ENCODE results near the gene PRIMA1.

The PRIMA1 gene

GRCh38 chr14:93775744-93776143 lies 12.5 kb downstream of the PRIMA1 start:
- TF ChIP-seq, protein P1, sequence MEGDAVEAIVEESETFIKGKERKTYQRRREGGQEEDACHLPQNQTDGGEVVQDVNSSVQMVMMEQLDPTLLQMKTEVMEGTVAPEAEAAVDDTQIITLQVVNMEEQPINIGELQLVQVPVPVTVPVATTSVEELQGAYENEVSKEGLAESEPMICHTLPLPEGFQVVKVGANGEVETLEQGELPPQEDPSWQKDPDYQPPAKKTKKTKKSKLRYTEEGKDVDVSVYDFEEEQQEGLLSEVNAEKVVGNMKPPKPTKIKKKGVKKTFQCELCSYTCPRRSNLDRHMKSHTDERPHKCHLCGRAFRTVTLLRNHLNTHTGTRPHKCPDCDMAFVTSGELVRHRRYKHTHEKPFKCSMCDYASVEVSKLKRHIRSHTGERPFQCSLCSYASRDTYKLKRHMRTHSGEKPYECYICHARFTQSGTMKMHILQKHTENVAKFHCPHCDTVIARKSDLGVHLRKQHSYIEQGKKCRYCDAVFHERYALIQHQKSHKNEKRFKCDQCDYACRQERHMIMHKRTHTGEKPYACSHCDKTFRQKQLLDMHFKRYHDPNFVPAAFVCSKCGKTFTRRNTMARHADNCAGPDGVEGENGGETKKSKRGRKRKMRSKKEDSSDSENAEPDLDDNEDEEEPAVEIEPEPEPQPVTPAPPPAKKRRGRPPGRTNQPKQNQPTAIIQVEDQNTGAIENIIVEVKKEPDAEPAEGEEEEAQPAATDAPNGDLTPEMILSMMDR (IDR thresholded peaks at IDR 0.05; ENCODE audit: low read depth, low read length, poor library complexity, severe bottlenecking): no peak
- TF ChIP-seq EZH2phosphoT487 (IDR thresholded peaks at IDR 0.05; ENCODE audit: borderline replicate concordance, low read length): no peak

DNA sequence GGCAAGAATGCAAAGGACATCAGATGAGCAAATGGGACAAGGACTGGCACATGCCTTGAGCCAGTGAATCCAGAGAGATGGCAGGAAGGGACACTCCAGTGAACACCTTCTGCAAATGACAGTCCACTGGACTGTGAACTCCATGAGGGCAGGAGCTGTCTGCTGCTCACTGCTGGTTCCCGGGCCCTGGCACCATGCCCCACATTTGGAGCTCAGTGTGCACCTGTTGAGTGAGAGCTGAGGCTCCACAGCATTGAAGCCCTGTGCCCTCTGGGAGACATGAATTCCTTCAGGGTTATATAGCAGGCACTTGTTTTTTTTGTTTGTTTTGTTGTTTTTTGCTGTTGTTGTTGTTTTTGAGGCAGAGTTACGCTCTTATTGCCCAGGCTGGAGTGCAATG lies 13.1 kb downstream of the PRIMA1 start:
- Histone ChIP-seq H3K36me3 (ENCODE audit: control insufficient read depth, low read length) (no peaks in the 10 kb centered on the region), H3K27me3 (ENCODE audit: control insufficient read depth, low read length) (no peaks in the 10 kb centered on the region), H3K4me3 (ENCODE audit: low read length) (no peak overlapping the region), H3K27ac (ENCODE audit: low read depth, low read length) (no peak overlapping the region), H3K4me1 (ENCODE audit: control insufficient read depth, low read length) (no peaks in the 10 kb centered on the region), H3K4me2 (ENCODE audit: low read length) (no peak overlapping the region), H3K9me2 (replicated peaks; ENCODE audit: control insufficient read depth, low read length) (no peaks in the 10 kb centered on the region), H4K20me1 (ENCODE audit: control insufficient read depth, insufficient read depth, low read depth, low read length) (no peaks in the 10 kb centered on the region), H3F3A (ENCODE audit: control insufficient read depth, insufficient read depth) (no peaks in the 10 kb centered on the region), H3K9me3 (ENCODE audit: control insufficient read depth, insufficient read depth, low read length) (no peaks in the 10 kb centered on the region), H3K79me2 (ENCODE audit: control insufficient read depth, low read length) (no peaks in the 10 kb centered on the region)
- TF ChIP-seq, protein P1 (IDR thresholded peaks at IDR 0.05; ENCODE audit: low read depth, low read length, poor library complexity, severe bottlenecking): no peak
- no peak for TF ChIP-seq EZH2phosphoT487 (IDR thresholded peaks at IDR 0.05; ENCODE audit: borderline replicate concordance, low read length)

More at GRCh38 chr14:93775744-93776143, 12.5 kb downstream of the PRIMA1 start:
- H3K9me2 ChIP-seq (replicated peaks; ENCODE audit: control insufficient read depth, low read length): no peaks in the 10 kb centered on the region
- H4K20me1 ChIP-seq (ENCODE audit: control insufficient read depth, insufficient read depth, low read depth, low read length): no peaks in the 10 kb centered on the region
- H3K27me3 ChIP-seq (ENCODE audit: control insufficient read depth, low read length): no peaks in the 10 kb centered on the region
- H3K4me2 ChIP-seq (ENCODE audit: low read length): no peak overlapping the region
- no peak overlapping the region for H3K4me3 ChIP-seq (ENCODE audit: low read length)
- H3K4me1 ChIP-seq (ENCODE audit: control insufficient read depth, low read length): no peaks in the 10 kb centered on the region
- H3K27ac ChIP-seq (ENCODE audit: low read depth, low read length): no peak overlapping the region
- no peaks in the 10 kb centered on the region for H3K79me2 ChIP-seq (ENCODE audit: control insufficient read depth, low read length)
- H3K36me3 ChIP-seq (ENCODE audit: control insufficient read depth, low read length): no peaks in the 10 kb centered on the region
- H3F3A ChIP-seq (ENCODE audit: control insufficient read depth, insufficient read depth): no peaks in the 10 kb centered on the region
- no peaks in the 10 kb centered on the region for H3K9me3 ChIP-seq (ENCODE audit: control insufficient read depth, insufficient read depth, low read length)

DNA sequence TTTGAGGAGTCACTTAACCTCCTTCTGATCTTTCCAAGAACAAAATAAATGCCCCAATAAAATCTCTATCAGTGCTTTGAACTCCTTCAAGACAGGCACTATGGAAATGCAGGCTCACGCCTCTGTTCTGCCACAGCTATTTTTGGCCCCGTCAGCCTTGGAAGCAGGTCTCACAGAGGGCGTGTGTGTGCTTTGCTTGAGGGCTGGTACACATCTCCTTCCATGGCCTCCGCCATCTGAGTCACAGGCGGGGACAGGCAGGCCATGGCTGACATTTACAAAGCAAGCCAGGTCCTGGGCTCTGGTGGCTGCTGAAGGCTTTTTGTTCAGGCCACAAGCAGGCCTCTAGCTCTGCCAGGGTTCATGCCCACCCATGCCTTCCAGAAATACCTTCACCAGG lies 16.0 kb downstream of the PRIMA1 start:
- H3K36me3 ChIP-seq (ENCODE audit: control insufficient read depth, low read length): no peaks in the 10 kb centered on the region
- no peaks in the 10 kb centered on the region for H3F3A ChIP-seq (ENCODE audit: control insufficient read depth, insufficient read depth)
- no peaks in the 10 kb centered on the region for H3K79me2 ChIP-seq (ENCODE audit: control insufficient read depth, low read length)
- H3K4me1 ChIP-seq (ENCODE audit: control insufficient read depth, low read length): no peaks in the 10 kb centered on the region
- H3K4me2 ChIP-seq (ENCODE audit: low read length): no peak overlapping the region
- no peak overlapping the region for H3K4me3 ChIP-seq (ENCODE audit: low read length)
- H3K9me2 ChIP-seq (replicated peaks; ENCODE audit: control insufficient read depth, low read length): no peaks in the 10 kb centered on the region
- H4K20me1 ChIP-seq (ENCODE audit: control insufficient read depth, insufficient read depth, low read depth, low read length): no peaks in the 10 kb centered on the region
- TF ChIP-seq, protein P1 (IDR thresholded peaks at IDR 0.05; ENCODE audit: low read depth, low read length, poor library complexity, severe bottlenecking): no peak
- TF ChIP-seq EZH2phosphoT487 (IDR thresholded peaks at IDR 0.05; ENCODE audit: borderline replicate concordance, low read length): no peak
- no peaks in the 10 kb centered on the region for H3K9me3 ChIP-seq (ENCODE audit: control insufficient read depth, insufficient read depth, low read length)
- no peak overlapping the region for H3K27ac ChIP-seq (ENCODE audit: low read depth, low read length)
- no peaks in the 10 kb centered on the region for H3K27me3 ChIP-seq (ENCODE audit: control insufficient read depth, low read length)

GRCh38 chr14:93765970-93766369 lies 22.3 kb downstream of the PRIMA1 start:
- no peaks in the 10 kb centered on the region for H3K9me2 ChIP-seq (replicated peaks; ENCODE audit: control insufficient read depth, low read length)
- H3K4me2 ChIP-seq (ENCODE audit: low read length): no peak overlapping the region
- H3K4me1 ChIP-seq (ENCODE audit: control insufficient read depth, low read length): no peaks in the 10 kb centered on the region
- H3K36me3 ChIP-seq (ENCODE audit: control insufficient read depth, low read length): no peaks in the 10 kb centered on the region
- no peak overlapping the region for H3K4me3 ChIP-seq (ENCODE audit: low read length)
- H3K27me3 ChIP-seq (ENCODE audit: control insufficient read depth, low read length): no peaks in the 10 kb centered on the region
- TF ChIP-seq EZH2phosphoT487 (IDR thresholded peaks at IDR 0.05; ENCODE audit: borderline replicate concordance, low read length): no peak
- TF ChIP-seq, protein P1 (IDR thresholded peaks at IDR 0.05; ENCODE audit: low read depth, low read length, poor library complexity, severe bottlenecking): no peak
- no peaks in the 10 kb centered on the region for H4K20me1 ChIP-seq (ENCODE audit: control insufficient read depth, insufficient read depth, low read depth, low read length)
- H3K27ac ChIP-seq (ENCODE audit: low read depth, low read length): no peak overlapping the region
- H3F3A ChIP-seq (ENCODE audit: control insufficient read depth, insufficient read depth): no peaks in the 10 kb centered on the region
- no peaks in the 10 kb centered on the region for H3K9me3 ChIP-seq (ENCODE audit: control insufficient read depth, insufficient read depth, low read length)
- H3K79me2 ChIP-seq (ENCODE audit: control insufficient read depth, low read length): no peaks in the 10 kb centered on the region
